ENCODE results near the gene HAO2. TPM values are rescaled to one million over a fixed set of nuclear protein-coding genes. Genes with fewer than 3 reads are reported as not detected.
"Not testable (repeated sequence)": the region's sequence is repeated elsewhere in the genome, so short reads cannot be mapped to it uniquely, and the experiment has no call there.

Gene HAO2
- polyA plus RNA-seq (ENCODE audit: insufficient read length in 4 of 4), result 100 to 1,000 TPM in 2 of 4 donors, 10 to 100 TPM in 2; 82.4 to 106 (median 96.9) TPM

DNA sequence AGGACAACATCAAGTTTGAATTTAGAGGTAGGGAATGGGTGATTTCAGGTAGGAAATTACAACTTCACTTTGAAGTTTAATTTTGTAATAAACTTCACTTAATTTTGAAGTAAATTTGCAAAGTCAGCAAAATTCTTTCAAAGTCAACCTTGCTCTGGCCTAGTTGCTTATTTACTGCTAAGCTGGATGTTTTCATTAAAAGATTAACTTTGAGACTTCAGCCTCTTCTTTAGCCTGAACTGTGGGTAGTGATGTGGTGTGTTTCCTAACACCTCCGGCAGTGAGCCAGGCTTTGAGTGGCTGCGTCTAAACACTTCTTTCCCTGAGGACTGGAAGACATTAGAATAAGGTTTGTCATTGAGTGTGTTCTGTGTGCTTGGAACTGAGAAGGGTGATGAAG, at the start of gene HAO2:
Gene HAO2, plus strand, starts transcription at position 232 of the 400 bp plus-strand sequence. CDS start 12,301 bp downstream, outside the sequence.
- no peak for DNase-seq (ENCODE audit: low read depth in 4 of 4, low spot score in 3 of 4)

DNA sequence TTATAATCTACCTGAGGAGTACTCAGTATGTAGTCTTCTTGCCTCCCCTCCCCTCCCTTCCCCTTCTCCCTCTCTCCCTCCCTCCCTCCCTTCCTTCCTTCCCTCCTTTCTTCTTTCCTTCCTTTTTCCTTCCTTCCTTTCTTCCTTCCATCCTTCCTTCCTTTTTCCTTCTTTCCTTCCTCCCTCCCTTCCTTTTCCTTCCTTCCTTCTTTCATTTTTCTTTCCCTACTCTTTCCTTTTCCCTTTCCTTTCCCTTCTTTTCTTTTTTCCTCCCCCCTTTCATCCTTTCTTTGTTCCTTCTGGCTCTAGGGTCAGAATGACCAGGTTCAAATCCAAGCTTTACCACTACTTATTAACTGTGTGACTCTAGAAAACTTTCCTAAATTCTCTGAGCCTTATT, 48.5 kb upstream of the HAO2 start:
- no peak for DNase-seq (ENCODE audit: low read depth in 4 of 4, low spot score in 3 of 4)

GRCh38 chr1:119321666-119322419, 46.7 kb upstream of the HAO2 start:
- DNase-seq (ENCODE audit: low read depth in 4 of 4, low spot score in 3 of 4), result no peak

GRCh38 chr1:119323216-119323982, 45.2 kb upstream of the HAO2 start:
- no peak for DNase-seq (ENCODE audit: low read depth in 4 of 4, low spot score in 3 of 4)

DNA sequence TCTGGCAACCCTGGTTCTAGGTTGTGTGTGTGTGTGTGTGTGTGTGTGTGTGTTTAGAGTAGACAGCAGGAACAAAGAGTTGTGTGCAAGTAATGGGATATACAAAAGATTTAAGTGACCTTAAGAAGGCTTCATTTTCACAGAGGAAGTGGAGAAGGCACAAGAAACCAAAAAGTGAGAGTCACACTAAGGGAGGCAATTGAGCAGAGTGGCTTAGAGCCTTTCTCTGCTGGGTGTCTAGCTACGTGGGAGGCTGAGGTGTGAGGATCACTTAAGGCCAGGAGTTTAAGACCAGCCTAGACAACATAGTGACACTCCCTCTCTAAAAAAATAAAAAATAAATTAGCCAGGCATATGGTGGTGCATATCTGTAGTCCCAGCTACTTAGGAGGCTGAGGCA, 44.4 kb upstream of the HAO2 start:
- DNase-seq (ENCODE audit: low read depth in 4 of 4, low spot score in 3 of 4), result no peak

DNA sequence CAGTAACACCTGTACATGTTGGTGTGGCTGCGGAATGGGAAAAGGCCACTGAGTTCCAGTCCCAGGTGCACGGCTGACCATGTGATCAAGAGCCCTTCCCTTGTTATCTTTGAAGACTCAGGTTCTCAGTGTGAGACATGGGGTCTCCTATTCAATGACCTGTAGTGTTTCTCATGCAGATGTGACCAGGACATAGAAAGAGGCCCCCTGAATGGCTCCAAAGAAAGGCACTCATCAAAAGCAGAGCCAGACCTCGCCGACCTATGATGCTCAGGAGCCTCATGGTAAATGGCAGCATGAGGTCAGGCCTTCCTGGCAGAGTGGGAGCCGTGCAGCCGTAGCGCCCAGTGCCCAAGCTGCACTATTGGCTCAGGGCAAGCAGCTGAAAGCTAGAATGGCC, 42.3 kb upstream of the HAO2 start:
- DNase-seq (ENCODE audit: low read depth in 4 of 4, low spot score in 3 of 4), result no peak

DNA sequence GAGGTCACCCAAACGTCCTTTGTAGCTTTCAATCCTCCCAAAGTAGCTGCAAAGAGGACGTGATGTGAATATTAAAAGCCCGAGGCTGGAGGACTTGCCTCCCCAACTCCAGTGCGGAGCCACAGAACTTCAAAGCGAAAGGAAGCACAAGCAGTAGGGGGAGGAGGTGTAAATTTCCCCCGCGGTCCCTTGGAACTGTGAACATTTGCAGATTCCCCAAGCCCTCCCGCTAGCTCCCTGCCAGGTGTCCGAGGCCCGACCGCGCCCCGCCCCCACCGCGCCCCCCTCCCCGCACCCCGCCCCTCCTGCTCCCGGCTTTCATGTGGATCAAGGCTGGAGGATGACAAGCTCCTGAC, 41.5 kb upstream of the HAO2 start:
- DNase-seq (ENCODE audit: low read depth in 4 of 4, low spot score in 3 of 4), result peak in 3 of 4 donors; percentile 54 to 62 (median 57)

DNA sequence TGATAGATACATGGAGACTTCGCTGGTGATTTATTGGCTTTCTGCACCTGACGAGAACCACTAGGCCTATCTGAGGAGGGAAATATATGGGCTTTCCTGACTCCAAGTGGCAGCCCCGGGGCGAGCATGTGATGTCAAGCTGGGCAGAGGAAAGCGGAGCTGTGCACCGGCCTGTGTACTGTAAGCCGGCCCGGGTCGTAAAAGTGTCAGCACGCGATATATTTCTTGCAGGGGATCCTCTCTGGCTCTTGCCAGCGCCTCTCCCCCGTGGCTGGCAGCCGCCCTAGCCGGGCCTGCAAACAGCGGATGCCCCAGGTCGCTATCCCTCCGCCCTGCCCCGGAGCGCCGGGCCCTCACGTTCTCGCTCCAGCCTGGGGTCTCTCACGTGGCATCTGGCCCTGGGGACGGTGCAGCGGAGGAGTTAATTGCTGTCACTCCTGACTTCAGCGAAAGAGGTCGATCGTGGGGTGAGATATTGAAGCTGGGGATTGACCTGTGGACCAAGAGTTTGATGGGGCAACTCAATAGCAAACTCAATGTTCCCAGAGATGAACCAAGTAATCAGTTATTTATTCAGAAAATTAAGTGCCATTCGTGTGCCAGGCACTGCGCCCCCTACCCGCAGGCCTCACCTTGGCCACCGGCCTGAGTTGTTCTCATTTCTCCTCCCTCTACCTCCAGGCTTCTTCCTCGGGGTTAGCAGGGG, 41.0 kb upstream of the HAO2 start:
- peak; percentile 58 to 76 (median 68) for DNase-seq (ENCODE audit: low read depth in 4 of 4, low spot score in 3 of 4)

- no peak for DNase-seq (ENCODE audit: low read depth in 4 of 4, low spot score in 3 of 4)
Measured at GRCh38 chr1:119329541-119330461, 38.8 kb upstream of the HAO2 start.

- no peak for DNase-seq (ENCODE audit: low read depth in 4 of 4, low spot score in 3 of 4)
Measured at GRCh38 chr1:119330466-119331189, 38.0 kb upstream of the HAO2 start.

- DNase-seq (ENCODE audit: low read depth in 4 of 4, low spot score in 3 of 4), result no peak
Measured at GRCh38 chr1:119331190-119331515, 37.4 kb upstream of the HAO2 start.

- DNase-seq (ENCODE audit: low read depth in 4 of 4, low spot score in 3 of 4), result no peak
Measured at GRCh38 chr1:119331915-119332314, 36.7 kb upstream of the HAO2 start.

DNA sequence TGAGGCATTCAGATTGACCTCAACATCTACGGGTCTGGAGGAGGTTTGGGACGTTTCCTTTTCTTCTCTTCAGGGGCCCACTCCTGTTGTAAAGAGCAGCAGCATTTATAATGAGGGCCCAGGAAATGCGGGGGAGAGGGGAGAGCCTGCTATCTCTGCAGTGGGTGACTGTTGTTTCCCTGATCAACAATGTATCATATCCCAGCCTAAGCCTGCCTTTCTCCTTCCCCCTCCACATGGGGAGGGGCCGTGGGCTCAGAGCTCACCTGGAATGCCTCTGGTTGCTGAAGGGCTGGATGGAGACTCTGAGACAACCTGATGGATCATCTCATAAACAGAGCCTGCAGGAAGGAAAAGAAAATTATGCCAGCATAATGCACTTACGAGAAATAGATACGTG, 36.0 kb upstream of the HAO2 start:
- DNase-seq (ENCODE audit: low read depth in 4 of 4, low spot score in 3 of 4), result no peak

GRCh38 chr1:119333163-119333896, 35.3 kb upstream of the HAO2 start:
- DNase-seq (ENCODE audit: low read depth in 4 of 4, low spot score in 3 of 4), result no peak

GRCh38 chr1:119333897-119334250, 34.7 kb upstream of the HAO2 start:
- not testable (repeated sequence) for DNase-seq (ENCODE audit: low read depth in 4 of 4, low spot score in 3 of 4)

DNA sequence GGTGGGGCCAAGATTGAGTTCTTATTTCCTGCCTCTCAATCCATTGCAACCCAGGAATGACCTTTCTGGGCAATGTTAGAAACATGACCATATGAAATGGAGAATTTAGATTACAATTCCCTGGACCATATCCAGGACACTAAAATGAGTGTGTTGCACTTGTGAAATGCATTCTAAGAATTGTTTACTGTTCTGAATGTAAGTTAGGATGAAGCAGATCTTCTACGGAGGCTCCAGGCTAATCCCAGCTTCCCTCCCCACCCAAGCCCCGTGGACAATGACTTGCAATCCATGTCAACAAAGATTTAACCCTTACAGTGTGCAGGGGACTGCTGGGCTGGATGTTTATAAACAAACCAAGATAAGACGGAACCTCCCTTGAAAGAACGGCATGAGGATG, 31.7 kb upstream of the HAO2 start:
- DNase-seq (ENCODE audit: low read depth in 4 of 4, low spot score in 3 of 4), result no peak

DNA sequence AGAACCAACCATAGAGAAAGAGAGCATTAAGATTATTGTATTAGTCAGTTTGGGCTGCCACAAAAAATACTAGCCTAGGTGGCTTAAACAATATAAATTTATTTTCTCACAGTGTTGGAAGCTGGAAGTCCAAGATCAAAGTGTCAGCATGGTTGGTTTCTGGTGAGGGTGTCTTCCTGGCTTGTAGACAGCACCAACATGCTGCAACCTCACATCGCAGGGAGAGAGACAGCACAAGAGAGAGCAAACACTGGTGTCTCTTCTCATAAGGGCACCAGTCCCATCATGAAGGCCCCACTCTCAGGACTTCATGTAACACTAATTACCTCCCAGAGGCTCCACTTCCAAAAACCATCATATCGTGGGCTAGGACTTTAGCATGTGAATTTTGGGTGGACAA, 30.6 kb upstream of the HAO2 start:
- no peak for DNase-seq (ENCODE audit: low read depth in 4 of 4, low spot score in 3 of 4)

DNA sequence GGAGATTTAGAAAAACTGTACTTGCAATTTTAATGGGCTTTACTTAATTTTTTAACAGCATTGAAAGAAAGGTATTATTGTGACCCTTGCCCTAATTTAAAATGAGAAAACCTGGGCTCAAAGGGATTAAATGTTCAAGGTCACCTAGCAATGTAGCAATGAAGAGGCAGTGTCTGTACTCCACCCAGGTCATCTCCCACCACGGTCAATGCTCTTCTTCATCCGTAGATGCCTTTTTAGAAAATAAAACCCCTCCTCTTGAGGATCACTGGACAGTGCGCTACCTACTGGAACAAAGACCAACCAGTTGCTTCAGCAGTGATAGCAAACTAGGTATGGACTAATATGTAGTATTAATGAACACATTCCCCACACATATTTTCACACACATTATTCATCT, 29.8 kb upstream of the HAO2 start:
- DNase-seq (ENCODE audit: low read depth in 4 of 4, low spot score in 3 of 4), result no peak

DNA sequence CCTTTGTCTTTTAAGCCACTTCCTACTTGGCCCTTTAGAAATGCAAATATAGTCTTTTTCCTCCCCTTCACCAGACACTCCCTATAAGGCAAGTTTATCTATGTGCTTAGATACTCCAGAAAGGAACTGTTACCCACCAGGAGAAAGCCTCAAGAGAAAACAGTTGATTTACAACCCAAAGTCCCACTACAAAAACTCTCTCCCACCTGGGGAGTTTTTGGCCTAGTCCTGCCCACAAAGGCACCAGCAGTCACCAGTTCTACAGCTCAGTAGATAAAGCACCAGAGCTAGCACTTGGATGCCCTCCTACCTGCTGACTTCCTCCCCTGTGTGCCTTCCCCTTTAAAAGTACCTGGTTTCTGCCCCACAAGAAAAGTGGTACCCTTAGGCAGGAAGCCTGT, 27.7 kb upstream of the HAO2 start:
- DNase-seq (ENCODE audit: low read depth in 4 of 4, low spot score in 3 of 4), result no peak

Data from right renal pelvis (tissue), 4 donors.